Coronary artery (tissue), 2 donors: ENCODE data around the gene NPTXR.
"Not testable (repeated sequence)": the region's sequence is repeated elsewhere in the genome, so short reads cannot be mapped to it uniquely, and the experiment has no call there.

ENCODE experiments used
- DNase-seq: peaks from one replicate; pipeline ENCODE4 v3.0.0-alpha.2; 2017; ENCODE audit warnings: low spot score
- H3K27ac ChIP-seq, 2 donors: fragments of 200-600 bp; sonication (generic); one replicate each; pipeline ENCODE4 v1.5.1; 2016 to 2019
- H3K4me3 ChIP-seq: fragments of 200-600 bp; sonication (generic); 2 replicates; pipeline ENCODE4 v1.5.1; 2016; ENCODE audit warnings: mild to moderate bottlenecking, moderate library complexity
- TF ChIP-seq, protein P1 (sequence below): fragments of 200-600 bp; sonication (generic); IDR thresholded peaks from one replicate; pipeline ENCODE4 v1.5.1; 2019; ENCODE audit warnings: antibody characterized with exemption

NPTXR gene

DNA sequence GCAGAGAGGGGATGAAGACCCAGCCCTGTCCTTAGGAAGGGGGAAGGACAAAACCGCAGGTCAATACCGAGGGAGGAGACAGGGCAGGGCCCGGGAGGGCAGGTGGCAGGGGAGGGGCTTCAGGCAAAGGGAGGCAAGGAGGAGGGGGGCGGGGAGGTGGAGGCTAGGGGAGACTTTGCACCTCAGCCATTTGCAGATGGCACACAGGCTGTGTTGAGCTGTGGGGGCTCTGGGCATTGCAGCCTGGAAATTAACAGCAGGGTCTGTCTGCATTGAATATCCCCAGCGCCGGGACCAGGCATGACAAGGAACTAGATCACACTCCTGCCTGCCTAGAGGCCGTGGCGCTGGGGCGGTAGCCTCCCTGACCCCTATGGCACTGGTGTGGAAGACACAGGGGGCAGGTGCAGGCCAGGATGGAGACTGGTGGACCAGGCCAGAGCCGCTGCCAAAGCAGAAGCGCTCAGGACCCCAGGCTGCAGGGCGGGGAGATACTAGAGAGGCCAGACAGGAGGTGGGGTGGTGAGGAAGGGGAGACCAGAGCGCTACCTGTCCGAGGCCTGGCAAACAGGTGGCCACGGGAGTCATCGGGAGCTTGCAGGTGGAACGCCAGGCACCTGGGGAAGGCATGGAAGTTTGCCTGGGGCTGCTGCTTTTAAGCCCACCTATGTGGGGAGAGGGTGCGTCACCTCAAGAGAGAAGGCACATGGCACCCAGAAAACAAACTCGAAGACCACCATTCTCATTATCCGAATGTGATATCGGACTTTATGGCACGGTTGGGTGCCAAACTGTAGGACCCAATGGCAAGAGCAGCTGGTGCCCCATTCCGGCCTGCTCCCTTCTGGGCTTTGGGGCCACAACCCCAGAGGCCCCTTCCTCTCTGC is 16.7 kb upstream of the NPTXR start:
- Histone ChIP-seq H3K4me3 (no peak overlapping the region), H3K27ac (no peak overlapping the region)
- TF ChIP-seq, protein P1, sequence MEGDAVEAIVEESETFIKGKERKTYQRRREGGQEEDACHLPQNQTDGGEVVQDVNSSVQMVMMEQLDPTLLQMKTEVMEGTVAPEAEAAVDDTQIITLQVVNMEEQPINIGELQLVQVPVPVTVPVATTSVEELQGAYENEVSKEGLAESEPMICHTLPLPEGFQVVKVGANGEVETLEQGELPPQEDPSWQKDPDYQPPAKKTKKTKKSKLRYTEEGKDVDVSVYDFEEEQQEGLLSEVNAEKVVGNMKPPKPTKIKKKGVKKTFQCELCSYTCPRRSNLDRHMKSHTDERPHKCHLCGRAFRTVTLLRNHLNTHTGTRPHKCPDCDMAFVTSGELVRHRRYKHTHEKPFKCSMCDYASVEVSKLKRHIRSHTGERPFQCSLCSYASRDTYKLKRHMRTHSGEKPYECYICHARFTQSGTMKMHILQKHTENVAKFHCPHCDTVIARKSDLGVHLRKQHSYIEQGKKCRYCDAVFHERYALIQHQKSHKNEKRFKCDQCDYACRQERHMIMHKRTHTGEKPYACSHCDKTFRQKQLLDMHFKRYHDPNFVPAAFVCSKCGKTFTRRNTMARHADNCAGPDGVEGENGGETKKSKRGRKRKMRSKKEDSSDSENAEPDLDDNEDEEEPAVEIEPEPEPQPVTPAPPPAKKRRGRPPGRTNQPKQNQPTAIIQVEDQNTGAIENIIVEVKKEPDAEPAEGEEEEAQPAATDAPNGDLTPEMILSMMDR = no peak
- no peak for DNase-seq

DNA sequence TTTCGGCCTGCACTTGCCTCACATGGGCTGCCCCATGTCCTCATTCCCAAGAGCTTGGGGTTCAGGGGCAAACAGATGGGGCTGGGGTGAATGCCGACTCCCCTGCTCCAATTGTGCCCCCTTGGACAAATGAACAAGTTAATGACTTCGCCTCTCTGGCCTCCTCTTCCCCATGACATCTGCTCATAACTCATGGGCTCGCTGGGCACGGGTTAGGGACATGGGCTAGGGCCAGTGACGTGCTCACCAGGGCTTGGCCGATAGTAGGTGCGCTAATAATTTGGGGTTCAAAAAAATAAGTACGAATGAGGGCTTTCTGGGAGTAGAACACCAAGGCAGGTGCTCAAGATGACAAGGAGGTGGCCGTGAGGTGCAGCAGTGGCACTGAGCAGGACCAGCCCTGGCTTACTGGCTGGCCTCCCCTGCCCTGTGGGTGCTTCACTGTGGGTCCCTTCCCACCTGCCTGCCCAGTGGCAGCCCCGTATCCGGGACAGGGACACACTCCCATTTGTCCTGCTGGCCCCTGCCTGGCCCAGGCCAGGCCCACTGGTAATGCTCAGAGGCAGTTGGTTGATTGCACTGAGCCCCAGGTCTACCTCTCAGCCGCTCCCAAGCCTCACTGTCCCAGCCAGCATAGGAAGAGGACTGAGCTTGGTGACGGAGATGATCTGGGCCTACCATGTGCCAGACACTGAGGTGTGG is 15.9 kb upstream of the NPTXR start:
- H3K27ac ChIP-seq = no peak overlapping the region
- H3K4me3 ChIP-seq = no peak overlapping the region
- TF ChIP-seq, protein P1 = no peak

DNA sequence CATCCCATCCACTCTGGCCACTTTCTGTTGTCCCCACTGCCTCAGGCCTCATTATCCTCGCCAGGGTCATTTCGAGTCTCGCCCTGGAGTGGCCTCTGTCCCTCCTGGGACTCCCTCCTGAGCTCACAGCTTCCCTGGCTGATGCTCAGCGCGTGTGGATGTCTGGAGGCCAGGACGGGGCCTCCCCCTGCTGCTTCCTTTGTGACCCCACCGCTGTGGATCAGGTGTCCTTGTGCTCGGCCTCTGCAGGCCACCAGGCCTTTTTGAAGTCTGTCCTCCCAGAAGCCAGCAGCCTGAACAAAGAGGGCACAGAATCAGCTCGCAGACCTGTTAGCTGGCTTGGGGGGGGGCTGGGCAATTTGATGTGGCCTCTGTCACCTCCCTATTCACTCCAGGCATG is 14.7 kb upstream of the NPTXR start:
- Histone ChIP-seq H3K4me3 (no peak overlapping the region), H3K27ac (no peak overlapping the region)
- TF ChIP-seq, protein P1 = no peak
- no peak for DNase-seq

More for the DNA sequence above, 15.9 kb upstream of the NPTXR start:
- no peak for DNase-seq

DNA sequence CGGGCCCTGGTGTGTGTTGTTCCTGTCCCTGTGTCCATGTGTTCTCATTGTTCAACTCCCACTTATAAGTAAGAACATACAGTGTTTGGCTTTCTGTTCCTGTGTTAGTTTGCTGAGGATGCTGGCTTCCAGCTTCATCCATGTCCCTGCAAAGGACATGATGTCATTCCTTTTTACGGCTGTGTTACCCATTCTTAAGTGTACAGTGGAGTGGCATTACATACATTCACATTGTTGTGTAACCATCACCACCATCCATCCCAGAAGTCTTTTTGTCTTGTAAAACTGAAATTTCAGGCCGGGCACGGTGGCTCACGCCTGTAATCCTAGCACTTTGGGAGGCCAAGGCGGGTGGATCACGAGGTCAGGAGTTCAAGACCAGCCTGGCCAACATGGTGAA is 10.6 kb upstream of the NPTXR start:
- not testable (repeated sequence) for H3K27ac ChIP-seq, DNase-seq, H3K4me3 ChIP-seq

DNA sequence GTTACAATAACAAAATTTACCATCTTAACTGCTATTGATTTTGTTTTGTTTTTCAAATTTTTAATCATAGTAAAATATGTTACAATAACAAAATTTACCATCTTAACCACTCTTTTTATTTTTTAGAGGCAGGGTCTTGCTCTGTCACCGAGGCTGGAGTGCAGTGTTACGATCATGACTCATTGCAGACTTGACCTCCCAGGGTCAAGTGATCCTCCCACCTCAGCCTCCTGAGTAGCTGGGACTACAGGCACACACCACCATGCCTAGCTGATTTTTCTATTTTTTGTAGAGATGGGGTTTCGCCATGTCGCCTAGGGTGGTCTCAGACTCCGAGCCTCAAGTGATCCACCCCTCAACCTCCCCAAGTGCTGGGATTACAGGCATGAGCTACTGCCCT is 10.1 kb upstream of the NPTXR start:
- H3K4me3 ChIP-seq, H3K27ac ChIP-seq, DNase-seq: not testable (repeated sequence)

DNA sequence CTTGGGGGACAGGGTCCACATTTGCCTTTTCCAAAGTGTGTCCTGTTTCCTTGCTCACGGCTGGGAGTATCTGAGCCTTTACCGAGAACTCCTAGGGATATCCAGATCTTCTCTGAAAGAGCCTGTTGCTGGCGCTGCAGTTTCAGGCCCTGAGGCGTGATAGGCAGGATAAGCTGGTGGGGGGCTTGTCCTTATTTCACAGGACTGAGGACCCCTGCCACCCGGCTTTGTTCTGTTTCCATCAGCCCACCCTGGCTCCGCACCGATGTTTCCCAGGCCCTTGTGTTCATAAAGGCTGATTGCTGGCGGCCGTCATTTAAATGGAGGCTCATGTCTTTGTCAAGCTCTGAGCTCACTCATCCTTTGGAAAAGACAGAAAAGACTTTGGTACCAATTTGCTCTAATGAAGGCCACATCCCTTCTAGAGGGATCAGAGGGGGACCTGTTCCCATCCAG is 9.4 kb upstream of the NPTXR start:
- Histone ChIP-seq H3K27ac (no peak overlapping the region), H3K4me3 (no peak overlapping the region)
- TF ChIP-seq, protein P1 = no peak
- no peak for DNase-seq

DNA sequence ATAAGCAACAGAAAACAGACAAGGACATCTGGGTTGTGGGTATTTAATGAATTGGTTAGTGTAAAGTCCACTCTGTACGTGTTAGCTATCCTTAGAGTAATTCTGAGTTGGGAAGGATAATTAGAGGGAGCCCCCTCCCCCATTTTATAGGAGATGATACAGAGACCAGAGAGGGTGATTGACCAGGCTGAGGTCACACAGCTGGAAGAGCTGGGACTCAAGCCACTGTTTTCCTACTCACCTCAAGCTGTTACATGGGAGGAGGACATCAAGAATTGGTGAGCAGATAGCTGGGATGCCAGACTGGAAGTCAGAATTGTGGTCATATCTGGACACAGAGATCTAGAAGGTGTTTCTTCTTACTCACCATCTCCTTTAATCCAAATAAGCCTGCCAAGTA is 8.7 kb upstream of the NPTXR start:
- H3K4me3 ChIP-seq = no peak overlapping the region
- TF ChIP-seq, protein P1 = no peak
- no peak overlapping the region for H3K27ac ChIP-seq
- DNase-seq = no peak
